GM21529 (cell line): ENCODE data around the gene RMP24.

Experiments
- ATAC-seq: cut with Tn5 transposase; IDR thresholded peaks from one replicate; pipeline ENCODE4 v1.9.1; 2021; ENCODE audit not compliant: unreplicated experiment

The RMP24 gene

GRCh38 chr18:36025025-36025424 is 52.5 kb downstream of the RMP24 start:
- no peak for ATAC-seq

GRCh38 chr18:36028859-36029258 is 56.4 kb downstream of the RMP24 start:
- ATAC-seq = no peak
